Measurements from ENCODE around the gene LYPD8.
"Not testable (repeated sequence)": the region's sequence is repeated elsewhere in the genome, so short reads cannot be mapped to it uniquely, and the experiment has no call there.

The LYPD8 gene

DNA sequence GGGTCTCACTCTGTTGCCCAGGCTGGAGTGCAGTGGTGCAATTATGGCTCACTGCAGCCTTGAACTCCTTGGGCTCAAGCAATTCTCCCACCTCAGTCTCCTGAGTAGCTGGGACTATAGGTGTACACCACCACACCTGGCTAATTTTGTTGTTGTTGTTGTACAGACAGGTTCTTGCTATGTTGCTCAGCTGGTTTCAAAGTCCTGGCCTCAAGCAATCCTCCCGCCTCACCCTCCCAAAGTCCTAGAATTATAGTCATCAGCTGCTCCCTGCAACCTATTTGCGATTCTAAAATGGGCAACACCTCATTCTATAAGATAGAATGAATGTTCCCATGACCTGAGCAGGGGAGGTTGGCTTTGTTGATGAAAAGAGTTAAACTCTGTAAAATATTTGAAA is 33.8 kb upstream of the LYPD8 start:
- H3K79me2 ChIP-seq (ENCODE audit: control insufficient read depth, insufficient read depth, low read length, unreplicated experiment); H3K27ac ChIP-seq (ENCODE audit: low read depth, low read length); H2AFZ ChIP-seq (ENCODE audit: low read length, unreplicated experiment); H3K4me3 ChIP-seq (ENCODE audit: low read depth, low read length); H3K36me3 ChIP-seq (ENCODE audit: insufficient read depth, low read length); H3K4me1 ChIP-seq (ENCODE audit: control insufficient read depth, insufficient read depth, low read length, unreplicated experiment): not testable (repeated sequence)
- peaks cover 13% of the 10 kb centered on the region for H3K27me3 ChIP-seq (ENCODE audit: insufficient read depth, low read length)

DNA sequence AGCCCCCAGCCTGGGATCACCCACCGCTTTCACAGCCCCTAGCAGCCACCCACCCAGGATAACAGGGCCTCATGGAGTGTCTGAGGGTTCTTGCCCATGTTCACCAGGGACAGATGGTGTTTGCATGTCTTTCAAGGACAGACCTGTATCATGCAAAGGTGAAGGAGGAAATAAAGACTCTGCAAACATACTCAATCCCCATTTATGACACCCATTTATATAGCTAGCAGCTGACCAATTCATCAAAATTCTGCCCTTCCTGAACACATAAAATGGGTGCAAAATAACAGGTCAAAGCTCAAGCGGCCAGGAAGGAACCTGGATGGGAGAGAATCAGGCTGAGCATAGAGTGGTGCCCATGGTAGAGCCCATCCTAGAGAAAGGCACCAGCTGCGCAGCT is 32.8 kb upstream of the LYPD8 start:
- H3K79me2 ChIP-seq (ENCODE audit: control insufficient read depth, insufficient read depth, low read length, unreplicated experiment), result no peaks in the 10 kb centered on the region
- H3K27ac ChIP-seq (ENCODE audit: low read depth, low read length), result no peak overlapping the region
- H3K36me3 ChIP-seq (ENCODE audit: insufficient read depth, low read length), result no peaks in the 10 kb centered on the region
- no peak overlapping the region for H2AFZ ChIP-seq (ENCODE audit: low read length, unreplicated experiment)
- no peak overlapping the region for H3K4me3 ChIP-seq (ENCODE audit: low read depth, low read length)
- H3K27me3 ChIP-seq (ENCODE audit: insufficient read depth, low read length), result peaks cover 13% of the 10 kb centered on the region
- H3K4me1 ChIP-seq (ENCODE audit: control insufficient read depth, insufficient read depth, low read length, unreplicated experiment), result no peaks in the 10 kb centered on the region

DNA sequence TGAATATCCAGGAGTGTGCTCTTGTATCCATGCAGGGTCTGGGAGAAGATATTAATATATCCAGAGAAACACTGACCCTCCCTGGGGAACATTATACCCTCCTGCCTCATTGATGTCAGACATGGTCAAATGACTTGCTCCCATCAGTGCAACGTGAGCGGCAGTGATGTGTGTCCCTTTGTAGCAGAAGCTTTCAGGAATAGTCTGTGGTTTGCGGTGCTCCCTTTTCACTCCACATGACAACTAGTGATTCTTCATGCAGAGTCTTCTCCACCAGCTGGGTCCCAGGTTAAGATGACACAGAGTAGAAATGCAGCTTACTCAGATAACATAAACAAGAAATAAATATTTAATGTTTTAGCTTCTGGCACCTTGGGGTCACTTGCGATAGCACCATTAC is 31.9 kb upstream of the LYPD8 start:
- H3K4me3 ChIP-seq (ENCODE audit: low read depth, low read length), result no peak overlapping the region
- H3K27ac ChIP-seq (ENCODE audit: low read depth, low read length), result no peak overlapping the region
- no peaks in the 10 kb centered on the region for H3K4me1 ChIP-seq (ENCODE audit: control insufficient read depth, insufficient read depth, low read length, unreplicated experiment)
- H2AFZ ChIP-seq (ENCODE audit: low read length, unreplicated experiment), result no peak overlapping the region
- no peaks in the 10 kb centered on the region for H3K36me3 ChIP-seq (ENCODE audit: insufficient read depth, low read length)
- peaks cover 11% of the 10 kb centered on the region for H3K27me3 ChIP-seq (ENCODE audit: insufficient read depth, low read length)
- H3K79me2 ChIP-seq (ENCODE audit: control insufficient read depth, insufficient read depth, low read length, unreplicated experiment), result no peaks in the 10 kb centered on the region

DNA sequence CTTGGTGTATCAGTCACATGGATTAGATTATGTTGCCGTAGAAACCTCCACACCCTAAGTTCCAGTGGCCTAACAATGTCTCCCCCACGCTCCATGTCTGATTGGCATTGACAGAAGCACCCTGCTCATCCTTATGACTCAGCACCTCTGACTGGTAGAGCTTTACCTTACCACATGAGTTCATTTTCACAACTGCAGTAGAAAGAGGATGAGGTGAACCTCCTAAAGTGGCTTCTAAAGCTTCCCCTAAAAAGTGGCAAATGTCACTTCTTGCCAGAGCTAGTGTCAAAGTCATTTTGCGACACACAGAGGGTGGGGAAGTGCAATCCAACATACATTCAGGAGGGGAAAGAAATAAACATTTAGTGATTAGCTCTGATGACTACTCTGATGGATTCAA is 30.6 kb upstream of the LYPD8 start:
- Histone ChIP-seq H3K4me1 (ENCODE audit: control insufficient read depth, insufficient read depth, low read length, unreplicated experiment) (no peaks in the 10 kb centered on the region), H3K4me3 (ENCODE audit: low read depth, low read length) (no peak overlapping the region), H3K79me2 (ENCODE audit: control insufficient read depth, insufficient read depth, low read length, unreplicated experiment) (no peaks in the 10 kb centered on the region), H2AFZ (ENCODE audit: low read length, unreplicated experiment) (no peak overlapping the region), H3K27ac (ENCODE audit: low read depth, low read length) (no peak overlapping the region), H3K36me3 (ENCODE audit: insufficient read depth, low read length) (no peaks in the 10 kb centered on the region), H3K27me3 (ENCODE audit: insufficient read depth, low read length) (peaks cover 7% of the 10 kb centered on the region; the same call in 1 of the 2 replicates)

DNA sequence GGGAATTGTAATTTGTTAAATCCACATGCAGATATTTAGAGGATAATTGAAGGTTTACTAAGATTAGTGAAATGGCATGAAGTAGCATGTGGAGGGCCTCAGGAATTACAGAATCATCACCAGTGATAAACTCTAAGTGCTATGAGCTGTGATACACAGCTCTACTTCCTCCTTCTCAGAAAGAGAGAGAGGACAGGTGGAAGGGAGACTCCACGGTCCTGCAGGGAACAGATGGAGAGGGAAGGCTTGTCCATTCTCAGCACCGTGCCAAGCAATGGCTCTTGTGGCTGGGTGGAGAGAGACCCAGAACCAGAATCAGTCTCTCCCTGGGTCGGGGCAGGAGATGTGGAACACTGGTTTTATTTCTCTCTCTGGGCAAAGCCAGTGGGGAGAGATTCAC is 27.8 kb upstream of the LYPD8 start:
- Histone ChIP-seq H3K4me1 (ENCODE audit: control insufficient read depth, insufficient read depth, low read length, unreplicated experiment) (no peaks in the 10 kb centered on the region), H2AFZ (ENCODE audit: low read length, unreplicated experiment) (no peak overlapping the region), H3K4me3 (ENCODE audit: low read depth, low read length) (no peak overlapping the region), H3K27ac (ENCODE audit: low read depth, low read length) (no peak overlapping the region), H3K27me3 (ENCODE audit: insufficient read depth, low read length) (peaks cover 2% of the 10 kb centered on the region; the same call in 1 of the 2 replicates), H3K36me3 (ENCODE audit: insufficient read depth, low read length) (no peaks in the 10 kb centered on the region), H3K79me2 (ENCODE audit: control insufficient read depth, insufficient read depth, low read length, unreplicated experiment) (no peaks in the 10 kb centered on the region)

DNA sequence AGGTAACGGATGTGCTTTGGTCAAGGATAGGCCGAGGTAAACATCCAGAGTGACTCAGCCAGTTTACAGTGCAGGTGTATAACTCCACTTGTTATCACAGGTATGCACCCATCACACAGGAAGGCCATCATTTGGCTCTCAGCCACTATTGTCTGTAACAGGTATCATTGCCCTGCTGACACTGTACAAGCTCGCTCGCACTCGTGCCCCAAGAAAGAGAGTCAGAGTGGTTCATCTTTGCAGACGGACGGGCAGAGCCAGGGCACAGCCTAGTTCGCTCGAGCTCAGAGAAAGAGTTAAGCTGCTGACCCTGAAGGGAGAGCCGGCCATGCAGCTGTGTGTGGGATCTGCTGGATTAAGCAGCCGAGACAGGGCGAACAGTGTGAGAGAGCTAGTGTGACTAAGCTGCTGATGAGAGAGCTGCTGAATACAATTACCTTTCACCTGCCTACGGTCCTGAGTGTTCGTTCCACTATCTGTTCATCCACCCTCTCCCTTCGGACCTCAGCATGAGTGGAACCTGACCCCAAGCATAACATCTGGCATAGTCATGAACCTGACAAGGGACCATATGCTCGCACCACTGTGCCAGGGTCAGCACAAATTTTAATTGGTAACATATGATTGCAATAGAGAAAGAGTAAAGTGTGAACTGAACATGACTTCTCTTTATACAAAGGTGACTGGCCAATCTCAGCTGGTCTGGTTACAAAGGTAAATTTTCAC is 27.0 kb upstream of the LYPD8 start:
- Histone ChIP-seq H2AFZ (ENCODE audit: low read length, unreplicated experiment) (no peak overlapping the region), H3K4me3 (ENCODE audit: low read depth, low read length) (no peak overlapping the region), H3K27ac (ENCODE audit: low read depth, low read length) (no peak overlapping the region), H3K27me3 (ENCODE audit: insufficient read depth, low read length) (no peaks in the 10 kb centered on the region), H3K4me1 (ENCODE audit: control insufficient read depth, insufficient read depth, low read length, unreplicated experiment) (no peaks in the 10 kb centered on the region), H3K79me2 (ENCODE audit: control insufficient read depth, insufficient read depth, low read length, unreplicated experiment) (no peaks in the 10 kb centered on the region), H3K36me3 (ENCODE audit: insufficient read depth, low read length) (no peaks in the 10 kb centered on the region)

DNA sequence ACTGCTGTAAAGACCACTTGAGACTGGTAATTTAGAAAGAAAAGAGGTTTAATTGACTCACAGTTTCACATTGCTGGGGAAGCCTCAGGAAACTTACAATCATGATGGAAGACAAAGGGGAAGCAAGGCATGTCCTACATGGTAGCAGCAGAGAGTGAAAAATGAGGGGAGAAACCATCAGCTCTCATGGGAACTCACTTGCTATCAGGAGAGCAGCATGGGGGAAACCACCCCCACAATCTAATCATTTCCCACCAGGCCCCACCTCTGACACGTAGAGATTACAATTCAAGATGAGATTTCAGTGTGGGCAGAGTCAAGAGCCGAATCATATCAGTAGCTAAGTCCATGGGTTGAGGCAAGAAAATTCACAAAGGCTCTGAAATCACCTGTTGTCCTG is 23.8 kb upstream of the LYPD8 start:
- no peaks in the 10 kb centered on the region for H3K4me1 ChIP-seq (ENCODE audit: control insufficient read depth, insufficient read depth, low read length, unreplicated experiment)
- no peak overlapping the region for H3K4me3 ChIP-seq (ENCODE audit: low read depth, low read length)
- no peak overlapping the region for H3K27ac ChIP-seq (ENCODE audit: low read depth, low read length)
- H2AFZ ChIP-seq (ENCODE audit: low read length, unreplicated experiment), result no peak overlapping the region
- H3K36me3 ChIP-seq (ENCODE audit: insufficient read depth, low read length), result no peaks in the 10 kb centered on the region
- H3K79me2 ChIP-seq (ENCODE audit: control insufficient read depth, insufficient read depth, low read length, unreplicated experiment), result no peaks in the 10 kb centered on the region
- no peaks in the 10 kb centered on the region for H3K27me3 ChIP-seq (ENCODE audit: insufficient read depth, low read length)

DNA sequence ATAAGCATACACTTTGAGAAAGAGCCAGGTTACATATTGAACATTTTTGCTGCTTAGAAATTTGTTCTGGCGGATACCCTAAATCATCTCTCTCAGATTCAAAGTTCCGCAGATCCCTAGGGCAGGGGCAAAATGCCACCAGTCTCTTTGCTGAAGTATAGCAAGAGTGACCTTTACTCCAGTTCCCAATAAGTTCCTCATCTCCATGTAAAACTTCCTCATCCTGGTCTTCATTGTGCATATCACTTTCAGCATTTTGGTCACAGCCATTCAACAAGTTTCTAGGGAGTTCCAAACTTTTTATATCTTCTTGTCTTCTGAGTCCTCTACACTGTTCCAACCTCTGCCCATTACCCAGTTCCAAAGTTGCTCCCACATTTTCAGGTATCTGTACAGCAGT is 23.3 kb upstream of the LYPD8 start:
- no peaks in the 10 kb centered on the region for H3K36me3 ChIP-seq (ENCODE audit: insufficient read depth, low read length)
- H3K4me3 ChIP-seq (ENCODE audit: low read depth, low read length), result no peak overlapping the region
- no peaks in the 10 kb centered on the region for H3K4me1 ChIP-seq (ENCODE audit: control insufficient read depth, insufficient read depth, low read length, unreplicated experiment)
- H2AFZ ChIP-seq (ENCODE audit: low read length, unreplicated experiment), result no peak overlapping the region
- no peaks in the 10 kb centered on the region for H3K27me3 ChIP-seq (ENCODE audit: insufficient read depth, low read length)
- no peak overlapping the region for H3K27ac ChIP-seq (ENCODE audit: low read depth, low read length)
- no peaks in the 10 kb centered on the region for H3K79me2 ChIP-seq (ENCODE audit: control insufficient read depth, insufficient read depth, low read length, unreplicated experiment)

DNA sequence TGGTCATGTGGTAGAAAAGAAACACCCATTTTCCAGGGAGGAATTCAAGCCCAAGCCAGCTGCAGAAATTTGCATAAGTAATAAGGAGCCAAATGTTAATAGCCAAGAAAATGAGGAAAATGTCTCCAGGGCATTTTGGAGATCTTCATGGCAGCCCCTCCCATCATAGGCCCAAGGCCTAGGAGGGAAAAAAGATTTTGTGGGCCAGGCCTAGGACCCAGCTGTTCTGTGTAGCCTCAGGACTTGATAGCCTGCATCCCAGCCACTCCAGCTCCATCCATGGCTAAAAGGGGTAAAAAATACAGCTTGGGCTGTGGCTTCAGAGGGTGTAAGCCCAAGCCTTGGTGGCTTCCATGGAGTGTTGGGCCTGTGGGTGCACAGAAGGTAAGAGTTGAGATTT is 21.4 kb upstream of the LYPD8 start:
- H3K27ac ChIP-seq (ENCODE audit: low read depth, low read length), result no peak overlapping the region
- no peak overlapping the region for H2AFZ ChIP-seq (ENCODE audit: low read length, unreplicated experiment)
- H3K4me3 ChIP-seq (ENCODE audit: low read depth, low read length), result no peak overlapping the region
- H3K36me3 ChIP-seq (ENCODE audit: insufficient read depth, low read length), result no peaks in the 10 kb centered on the region
- H3K4me1 ChIP-seq (ENCODE audit: control insufficient read depth, insufficient read depth, low read length, unreplicated experiment), result no peaks in the 10 kb centered on the region
- H3K27me3 ChIP-seq (ENCODE audit: insufficient read depth, low read length), result peaks cover 2% of the 10 kb centered on the region; the same call in 1 of the 2 replicates
- H3K79me2 ChIP-seq (ENCODE audit: control insufficient read depth, insufficient read depth, low read length, unreplicated experiment), result no peaks in the 10 kb centered on the region

DNA sequence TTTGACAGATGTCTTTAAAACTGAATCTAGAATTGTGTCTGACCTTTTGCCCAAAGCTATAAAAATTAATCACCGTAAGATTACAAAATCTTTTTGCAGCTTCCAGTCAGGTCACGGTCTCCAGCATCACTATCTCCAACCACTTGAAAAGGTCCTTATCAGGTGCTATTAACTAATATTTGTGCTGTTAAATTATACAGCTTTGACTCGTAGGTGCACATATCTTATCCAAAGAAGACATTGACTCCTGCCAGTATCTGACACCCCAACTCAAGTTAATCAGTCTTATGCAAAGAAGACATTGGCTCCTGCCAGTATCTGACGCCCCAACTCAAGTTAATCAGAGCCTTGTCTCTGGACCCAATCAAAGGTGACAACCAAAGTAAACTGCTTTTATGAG is 19.9 kb upstream of the LYPD8 start:
- H3K27ac ChIP-seq (ENCODE audit: low read depth, low read length), result no peak overlapping the region

DNA sequence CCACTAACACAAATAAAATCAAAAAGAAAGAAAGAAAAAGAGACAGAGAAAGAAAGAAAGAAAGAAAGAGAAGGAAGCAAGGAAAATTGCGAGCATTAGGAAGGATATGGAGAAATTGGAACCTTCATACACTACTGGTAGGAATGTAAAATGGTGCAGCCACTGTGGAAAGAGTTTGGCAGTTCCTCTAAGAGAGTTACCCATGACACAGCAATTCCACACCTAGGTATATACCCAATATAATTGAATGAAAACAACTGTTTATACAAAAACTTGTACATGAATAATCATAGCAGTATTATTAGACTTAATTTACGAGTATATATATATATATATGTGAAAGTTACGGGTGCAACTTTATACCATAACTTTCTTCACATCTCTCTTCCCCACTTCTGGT is 4.1 kb upstream of the LYPD8 start:
- H2AFZ ChIP-seq (ENCODE audit: low read length, unreplicated experiment), result no peak overlapping the region
- no peaks in the 10 kb centered on the region for H3K4me1 ChIP-seq (ENCODE audit: control insufficient read depth, insufficient read depth, low read length, unreplicated experiment)
- H3K4me3 ChIP-seq (ENCODE audit: low read depth, low read length), result no peak overlapping the region
- no peaks in the 10 kb centered on the region for H3K79me2 ChIP-seq (ENCODE audit: control insufficient read depth, insufficient read depth, low read length, unreplicated experiment)
- no peak overlapping the region for H3K27ac ChIP-seq (ENCODE audit: low read depth, low read length)
- H3K36me3 ChIP-seq (ENCODE audit: insufficient read depth, low read length), result no peaks in the 10 kb centered on the region
- no peaks in the 10 kb centered on the region for H3K27me3 ChIP-seq (ENCODE audit: insufficient read depth, low read length)

More for the DNA sequence above, 19.9 kb upstream of the LYPD8 start:
- Histone ChIP-seq H3K4me1 (ENCODE audit: control insufficient read depth, insufficient read depth, low read length, unreplicated experiment) (no peaks in the 10 kb centered on the region), H2AFZ (ENCODE audit: low read length, unreplicated experiment) (no peak overlapping the region), H3K27me3 (ENCODE audit: insufficient read depth, low read length) (peaks cover 7% of the 10 kb centered on the region; the same call in 1 of the 2 replicates), H3K36me3 (ENCODE audit: insufficient read depth, low read length) (no peaks in the 10 kb centered on the region), H3K4me3 (ENCODE audit: low read depth, low read length) (no peak overlapping the region), H3K79me2 (ENCODE audit: control insufficient read depth, insufficient read depth, low read length, unreplicated experiment) (no peaks in the 10 kb centered on the region)

All from ACC112 (cell line).